H1 (cell line): Measurements from ENCODE around the gene NHS. TPM values are rescaled to one million over a fixed set of nuclear protein-coding genes. Genes with fewer than 3 reads are reported as not detected.

Experiments
- CTCF ChIA-PET: fragments of 300-600 bp; sonication (Branson Sonifier 250); formaldehyde crosslinking; loops from one replicate; lab custom pipeline; 2021; ENCODE audit not compliant: partially characterized antibody; lab: Charles Lee
- POLR2A ChIA-PET: fragments of 300-600 bp; sonication (Branson Sonifier 250); formaldehyde crosslinking; loops from one replicate; lab custom pipeline; 2021; ENCODE audit warnings: inconsistent platforms; ENCODE audit not compliant: partially characterized antibody; lab: Charles Lee
- DNase-seq, 2 experiments: peaks; one replicate each; pipeline versions ENCODE4 v3.0.0 to v3.0.0-alpha.2; 2010 to 2022; ENCODE audit warnings: low spot score in 2 of 2, low read depth in 1 of 2, mixed read lengths in 1 of 2
- FAIRE-seq: peaks from 2 replicates; lab custom pipeline; 2011; peaks lifted over from hg19 to GRCh38; lab: Jason Lieb, UNC
- H2AFZ ChIP-seq: 2 replicates; pipeline ENCODE4 v1.8.1; 2012; ENCODE audit warnings: low read length, inconsistent platforms
- H2AK5ac ChIP-seq: 2 replicates; pipeline ENCODE4 v1.6.1; 2013; ENCODE audit warnings: low read depth, low read length
- H2BK120ac ChIP-seq: replicated peaks from 2 replicates; pipeline ENCODE3; 2013; ENCODE audit warnings: low read depth, low read length, inconsistent platforms
- H2BK12ac ChIP-seq: 2 replicates; pipeline ENCODE4 v1.6.1; 2013; ENCODE audit warnings: low read depth, low read length
- H2BK15ac ChIP-seq: 2 replicates; pipeline ENCODE4 v1.6.1; 2013; ENCODE audit warnings: low read length
- H2BK20ac ChIP-seq: 2 replicates; pipeline ENCODE4 v1.6.1; 2013; ENCODE audit warnings: low read length
- H2BK5ac ChIP-seq: 2 replicates; pipeline ENCODE4 v1.6.1; 2013; ENCODE audit warnings: low read depth, low read length
- H3K14ac ChIP-seq: 2 replicates; pipeline ENCODE4 v1.6.1; 2013; ENCODE audit warnings: inconsistent platforms; ENCODE audit not compliant: insufficient read length
- H3K18ac ChIP-seq: 2 replicates; pipeline ENCODE4 v1.6.1; 2013; ENCODE audit warnings: low read length; ENCODE audit errors: extremely low read depth
- H3K23ac ChIP-seq: 2 replicates; pipeline ENCODE4 v1.6.1; 2013; ENCODE audit warnings: inconsistent platforms; ENCODE audit not compliant: insufficient read length
- H3K23me2 ChIP-seq: 2 replicates; pipeline ENCODE4 v1.6.1; 2013; ENCODE audit warnings: low read depth, low read length
- H3K27ac ChIP-seq: 2 replicates; pipeline ENCODE4 v1.6.1; 2011; ENCODE audit warnings: low read depth, low read length, inconsistent platforms
- H3K27me3 ChIP-seq, 4 experiments: replicated peaks in 1 of 4; 1 replicate in 1 of 4; 2 replicates in 3 of 4; pipeline versions ENCODE4 v1.6.1 to v1.8.1; 2011 to 2013; ENCODE audit warnings: low read length in 3 of 4, mild to moderate bottlenecking in 3 of 4, inconsistent platforms in 2 of 4, mixed read lengths in 2 of 4, moderate library complexity in 1 of 4; ENCODE audit not compliant: control insufficient read depth in 3 of 4, insufficient read depth in 3 of 4; ENCODE audit errors: extremely low read depth in 1 of 4
- H3K36me3 ChIP-seq, 4 experiments: 2 replicates each; pipeline versions ENCODE4 v1.6.1 to v1.8.1; 2011 to 2013; ENCODE audit warnings: mild to moderate bottlenecking in 4 of 4, low read length in 3 of 4, moderate library complexity in 2 of 4, control low read depth in 1 of 4, inconsistent platforms in 1 of 4; ENCODE audit not compliant: insufficient read depth in 4 of 4, control insufficient read depth in 2 of 4
- H3K4ac ChIP-seq: replicated peaks from 2 replicates; pipeline ENCODE3; 2013; ENCODE audit warnings: low read length, low read depth, mixed read lengths, inconsistent platforms; ENCODE audit not compliant: insufficient read length
- H3K4me1 ChIP-seq, 4 experiments: replicated peaks in 1 of 4; 1 replicate in 1 of 4; 2 replicates in 3 of 4; pipeline versions ENCODE4 v1.6.1 to v1.8.1; 2011 to 2013; ENCODE audit warnings: low read length in 3 of 4, inconsistent platforms in 2 of 4, mixed read lengths in 1 of 4; ENCODE audit not compliant: insufficient read depth in 4 of 4, control insufficient read depth in 3 of 4
- H3K4me2 ChIP-seq, 2 experiments: 2 replicates each; pipeline versions ENCODE4 v1.6.1 to v1.8.1; 2011 to 2013; ENCODE audit warnings: low read depth in 2 of 2, low read length in 2 of 2, control low read depth in 1 of 2, inconsistent platforms in 1 of 2, mild to moderate bottlenecking in 1 of 2; ENCODE audit not compliant: insufficient read depth in 1 of 2
- H3K4me3 ChIP-seq, 4 experiments: fragments of 200-600, 300-600 bp in 1 of 4; sonication (generic), shearing (Covaris generic), sonication (Bioruptor Twin) in 1 of 4; 2 replicates each; pipeline versions ENCODE4 v1.5.1 to v1.8.1; 2011 to 2016; ENCODE audit warnings: low read length in 4 of 4, low read depth in 3 of 4, control low read depth in 2 of 4, inconsistent platforms in 2 of 4, mild to moderate bottlenecking in 2 of 4, mixed read lengths in 1 of 4, moderate library complexity in 1 of 4; ENCODE audit not compliant: insufficient read depth in 2 of 4; ENCODE audit errors: extremely low read depth in 1 of 4
- H3K56ac ChIP-seq: replicated peaks from 2 replicates; pipeline ENCODE3; 2013; ENCODE audit warnings: low read depth, mild to moderate bottlenecking, mixed read lengths, low read length, inconsistent platforms; ENCODE audit not compliant: insufficient read length
- H3K79me1 ChIP-seq: 2 replicates; pipeline ENCODE4 v1.6.1; 2013; ENCODE audit warnings: low read depth, low read length, control low read depth
- H3K79me2 ChIP-seq, 2 experiments: 2 replicates each; pipeline versions ENCODE4 v1.6.1 to v1.8.1; 2012 to 2013; ENCODE audit warnings: low read length in 2 of 2, mild to moderate bottlenecking in 2 of 2, inconsistent platforms in 1 of 2; ENCODE audit not compliant: insufficient read depth in 2 of 2, control insufficient read depth in 1 of 2
- H3K9ac ChIP-seq, 4 experiments: replicated peaks in 1 of 4; 1 replicate in 1 of 4; 2 replicates in 3 of 4; pipeline versions ENCODE4 v1.6.1 to v1.8.1; 2011 to 2013; ENCODE audit warnings: low read depth in 3 of 4, low read length in 3 of 4, control low read depth in 2 of 4, mild to moderate bottlenecking in 2 of 4, moderate library complexity in 2 of 4, inconsistent platforms in 1 of 4; ENCODE audit errors: extremely low read depth in 1 of 4
- H3K9me3 ChIP-seq, 2 experiments: 2 replicates each; pipeline versions ENCODE4 v1.6.1 to v1.8.1; 2012 to 2013; ENCODE audit warnings: mild to moderate bottlenecking in 2 of 2, moderate library complexity in 2 of 2, control low read depth in 1 of 2, inconsistent platforms in 1 of 2, low read depth in 1 of 2, low read length in 1 of 2, mixed read lengths in 1 of 2; ENCODE audit not compliant: insufficient read depth in 2 of 2
- H4K20me1 ChIP-seq, 2 experiments: replicated peaks in 1 of 2; 2 replicates each; pipeline versions ENCODE3 to v1.8.1; 2011 to 2013; ENCODE audit warnings: inconsistent platforms in 2 of 2, low read length in 2 of 2, mild to moderate bottlenecking in 1 of 2; ENCODE audit not compliant: insufficient read depth in 2 of 2, control insufficient read depth in 1 of 2
- H4K5ac ChIP-seq: 2 replicates; pipeline ENCODE4 v1.6.1; 2013; ENCODE audit warnings: low read length, low read depth, mixed read lengths, inconsistent platforms; ENCODE audit not compliant: insufficient read length
- H4K8ac ChIP-seq: 2 replicates; pipeline ENCODE4 v1.8.0; 2013; ENCODE audit warnings: mild to moderate bottlenecking, moderate library complexity, low read length, inconsistent platforms; ENCODE audit not compliant: insufficient read depth; ENCODE audit errors: extremely low read depth
- H4K91ac ChIP-seq: replicated peaks from 2 replicates; pipeline ENCODE3; 2013; ENCODE audit warnings: low read length, mixed read lengths, inconsistent platforms; ENCODE audit not compliant: insufficient read length
- RNF2 ChIP-seq: fragments of 200-900, 300-1000 bp; sonication (generic); IDR thresholded peaks from 2 replicates; pipeline ENCODE4 v1.7.1; 2016; ENCODE audit warnings: borderline replicate concordance, low read depth, mild to moderate bottlenecking, antibody characterized with exemption, low read length; ENCODE audit not compliant: poor library complexity, severe bottlenecking; ENCODE audit errors: missing control alignments
- WGBS, 2 experiments: shearing (Covaris generic) in 1 of 2; methylation state at CpG; one replicate each; pipeline versions ENCODE4 v1.1.6 to v1.1.7; 2013 to 2015; ENCODE audit warnings: low lambda C conversion rate in 2 of 2, mixed read lengths in 2 of 2, inconsistent platforms in 1 of 2, low coverage in 1 of 2, missing lambda C conversion rate in 1 of 2; ENCODE audit not compliant: insufficient replicate concordance in 2 of 2, insufficient coverage in 1 of 2, insufficient read length in 1 of 2; ENCODE audit errors: extremely low coverage in 1 of 2, missing lambda C conversion rate in 1 of 2; 5-methylcytosine and 5-hydroxymethylcytosine counted together
- polyA plus RNA-seq, 7 experiments: library from polyadenylated mRNA; depleted of rRNA in 3 of 7; stranded (reverse) in 5 of 7; unstranded in 2 of 7; fragments of >200 nt in 5 of 7; fragments of 200-250 nt in 2 of 7; gene quantifications; 1 replicate in 5 of 7; 2 replicates in 1 of 7; 4 replicates in 1 of 7; pipeline versions ENCODE4 v1.2.1 to v1.2.3, GENCODE V29; 2011 to 2013; ENCODE audit warnings: missing spikeins in 2 of 7, mixed read lengths in 2 of 7
- total RNA-seq: library from RNA; stranded (reverse); fragmentation: NEBNext Ultra II Directional; extraction: Animal tissue kit (Norgen Biotek cat#: 25700); gene quantifications from 2 replicates; pipeline ENCODE4 v1.2.1, GENCODE V29; 2021

The NHS gene
- total and polyA plus RNA-seq, 2 of the 8 experiments (the other 6 are each of a cell fraction or from before 2014, with no cell fraction given), result 2.2 to 6.7 TPM

GRCh38 chrX:17547658-17548057 lies 172.7 kb downstream of the NHS start:
- Histone ChIP-seq H3K27me3 (no peaks in the 10 kb centered on the region), H4K20me1 (no peaks in the 10 kb centered on the region), H2AK5ac (no peak overlapping the region), H3K4me2 (no peak overlapping the region; a peak in 1 of 4 replicates), H2BK120ac (peak overlapping the region; percentile 98), H3K4me1 (peaks cover 0 to 22% (median 17%) of the 10 kb centered on the region in 4 experiments), H3K9ac (no peak overlapping the region), H3K18ac (no peak overlapping the region; the same call in 1 of the 2 replicates), H3K27ac (no peak overlapping the region), H2AFZ (no peak overlapping the region), H2BK12ac (0 out of 2 replicates have a peak overlapping the region, but pooled peaks have one; percentile 60), H3K36me3 (no peaks in the 10 kb centered on the region), H4K91ac (peak overlapping the region; percentile 89), H3K4ac (no peak overlapping the region), H3K4me3 (no peak overlapping the region), H2BK15ac (0 out of 2 replicates have a peak overlapping the region, but pooled peaks have one; percentile 61), H3K23me2 (no peaks in the 10 kb centered on the region), H3K23ac (no peak overlapping the region), H3K14ac (no peak overlapping the region), H4K8ac (no peak overlapping the region), H2BK5ac (peak overlapping the region; percentile 3; the same call in 1 of the 2 replicates), H4K5ac (no peak overlapping the region), H3K56ac (no peak overlapping the region), H2BK20ac (peak overlapping the region; percentile 98), H3K79me1 (no peaks in the 10 kb centered on the region), H3K79me2 (no peaks in the 10 kb centered on the region), H3K9me3 (no peaks in the 10 kb centered on the region)
- 100% methylated on average over 2 of the region's 2 CpGs; no CpG with 5 or more reads in 1 of the 2 experiments for WGBS, 2 experiments
- TF ChIP-seq RNF2, result no peak
- DNase-seq (no peak), FAIRE-seq (peak; percentile 55)
- ChIA-PET CTCF (interaction anchor here (0.5 kb wide), 1 partner anchor 20 kb away, joined by 3 read pairs; no protein-coding TSS in a partner anchor), POLR2A (no interaction called here)
